Measurements from ENCODE around the gene ALDH3A1.

ALDH3A1 gene

DNA sequence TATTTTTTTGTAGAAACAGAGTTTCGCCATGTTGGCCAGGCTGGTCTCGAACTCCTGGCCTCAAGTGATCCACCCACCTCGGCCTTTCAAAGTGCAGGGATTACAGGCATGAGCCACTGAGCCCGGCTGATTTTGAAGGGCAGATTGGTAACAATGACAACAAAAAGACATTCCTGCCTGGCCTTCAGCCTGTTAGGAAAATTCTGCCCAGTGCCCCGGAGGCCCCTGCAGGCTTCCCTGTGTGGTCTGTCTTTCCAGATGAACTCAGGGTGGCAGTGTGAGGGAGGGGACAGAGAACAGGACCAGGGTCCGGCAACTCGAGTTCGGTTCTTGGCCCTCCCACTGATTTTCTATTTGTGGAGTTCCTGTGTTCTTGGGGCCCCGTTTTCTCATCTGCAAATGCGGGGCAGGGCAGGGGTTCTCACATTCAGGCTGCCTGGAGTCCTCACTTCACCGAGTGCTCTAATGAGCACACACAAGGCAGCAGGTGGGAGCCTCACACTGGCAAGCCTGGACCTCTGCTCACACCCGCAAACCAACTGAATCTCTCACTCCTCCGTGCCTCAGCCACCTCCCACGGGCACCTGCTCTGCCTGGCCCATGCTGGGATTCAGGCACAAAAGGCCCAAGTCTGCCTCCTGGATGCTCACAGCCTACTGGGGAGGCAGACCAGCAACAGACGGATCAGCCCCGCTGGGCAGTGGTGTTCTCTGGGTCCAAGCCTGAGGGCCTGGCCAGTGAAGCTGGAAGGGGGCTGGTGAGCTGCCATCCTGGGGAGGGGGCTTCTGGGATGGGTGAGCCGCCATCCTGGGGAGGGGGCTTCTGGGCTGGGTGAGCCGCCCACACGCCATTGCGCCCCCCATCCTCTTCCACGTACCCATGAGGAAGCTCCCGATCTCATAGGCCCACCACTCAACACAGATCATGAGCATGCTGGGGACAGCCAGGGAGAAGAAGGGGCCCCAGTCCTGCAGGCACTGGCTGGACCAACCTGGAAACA, 42.0 kb downstream of the ALDH3A1 start:
- DNase-seq (ENCODE audit: insufficient read length, low spot score), result no peak

DNA sequence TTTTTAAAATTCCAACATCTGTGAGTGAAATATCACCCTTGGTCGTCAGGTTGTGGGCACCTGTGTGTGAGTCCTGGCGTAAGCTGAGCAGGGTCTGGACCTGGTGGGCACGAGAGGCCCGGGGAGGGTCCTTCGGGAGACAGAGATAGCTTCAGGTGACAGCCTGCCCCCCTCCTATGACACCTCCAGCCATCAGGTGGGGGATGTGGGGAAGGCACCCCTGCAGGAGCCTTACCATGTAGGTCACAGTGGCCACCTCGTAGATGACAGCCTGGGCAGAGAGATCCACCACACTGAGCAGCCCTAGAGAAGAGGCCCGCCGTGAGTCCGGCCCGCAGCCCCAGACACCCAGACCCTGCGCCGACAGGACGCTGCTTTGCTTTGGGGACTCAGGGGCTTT, 42.9 kb downstream of the ALDH3A1 start:
- no peak for FAIRE-seq
- no peak for DNase-seq (ENCODE audit: insufficient read length, low spot score)

More for the DNA sequence above, 42.0 kb downstream of the ALDH3A1 start:
- FAIRE-seq, result no peak

DNA sequence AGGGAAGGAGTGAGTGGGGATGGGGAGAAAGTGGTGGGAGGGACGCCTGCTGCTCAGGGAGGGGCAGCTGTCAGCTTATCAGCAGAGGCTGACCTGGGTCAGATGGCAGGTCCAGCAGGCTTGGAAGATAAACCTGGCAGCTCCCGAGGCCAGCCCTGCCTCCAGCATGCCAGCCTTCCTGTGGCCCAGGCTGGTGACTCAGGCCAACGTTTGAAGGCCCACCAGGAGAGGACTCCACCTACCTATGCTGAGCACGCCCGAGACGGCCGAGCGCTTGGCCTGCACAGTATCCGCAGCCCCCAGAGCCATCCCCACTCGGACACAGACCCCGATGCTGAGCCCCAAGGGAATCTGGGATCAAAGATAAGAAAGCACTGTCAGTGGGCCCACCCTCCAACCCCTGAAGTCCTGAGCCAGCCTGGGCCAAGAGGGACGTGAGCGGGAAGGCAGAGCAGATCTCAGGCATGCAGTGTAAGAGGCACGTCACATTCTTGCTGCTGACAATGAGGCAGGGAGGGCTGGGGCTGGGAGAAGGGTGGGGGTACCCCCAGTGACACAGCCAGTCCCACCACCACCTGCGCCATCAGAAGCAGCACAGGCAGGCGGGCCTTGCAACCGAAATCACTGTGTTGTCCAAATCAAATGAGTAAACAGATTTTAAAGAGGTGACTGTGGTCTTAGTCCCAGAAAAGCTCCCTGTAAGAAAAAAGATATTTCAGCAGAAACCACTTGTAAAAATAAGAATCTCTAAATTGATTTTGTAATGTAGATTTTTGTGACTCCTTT, 44.1 kb downstream of the ALDH3A1 start:
- DNase-seq (ENCODE audit: insufficient read length, low spot score), result no peak
- no peak for FAIRE-seq

DNA sequence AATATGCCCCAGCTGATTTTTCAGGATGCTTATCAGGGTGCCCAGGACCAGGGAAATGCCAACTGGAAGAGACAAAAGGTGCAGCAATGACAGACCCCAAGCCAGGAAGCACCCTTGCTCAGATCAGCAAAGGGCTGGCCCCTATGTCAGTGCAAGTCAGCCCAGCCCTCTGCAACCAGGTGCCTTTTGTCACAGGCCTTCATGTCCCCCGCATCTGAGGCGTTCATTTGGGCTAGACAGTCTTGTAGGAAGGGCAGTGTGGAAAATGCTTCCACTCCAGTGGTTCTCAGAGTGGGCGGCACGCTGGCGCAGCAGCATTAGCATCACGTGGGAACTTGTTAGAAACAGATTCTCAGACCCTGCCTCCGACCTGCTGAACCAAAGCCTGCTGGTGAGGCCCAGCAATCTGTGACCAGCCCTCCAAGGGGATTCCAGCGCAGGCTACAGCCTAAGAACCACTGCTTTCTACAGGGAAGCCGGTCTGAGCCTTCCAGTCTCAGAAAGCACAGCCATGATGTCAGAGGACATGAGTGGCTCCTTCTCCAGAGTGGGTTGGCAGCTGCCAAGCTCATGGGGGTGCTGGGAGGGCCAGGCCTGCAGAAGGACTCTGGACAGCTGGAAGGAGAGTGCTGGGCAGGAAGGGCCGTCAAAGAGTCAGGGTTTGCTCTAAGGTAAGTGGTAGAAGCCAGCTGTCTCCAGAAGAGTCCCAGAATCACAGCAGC, 44.8 kb downstream of the ALDH3A1 start:
- DNase-seq (ENCODE audit: insufficient read length, low spot score) (no peak), FAIRE-seq (no peak)

DNA sequence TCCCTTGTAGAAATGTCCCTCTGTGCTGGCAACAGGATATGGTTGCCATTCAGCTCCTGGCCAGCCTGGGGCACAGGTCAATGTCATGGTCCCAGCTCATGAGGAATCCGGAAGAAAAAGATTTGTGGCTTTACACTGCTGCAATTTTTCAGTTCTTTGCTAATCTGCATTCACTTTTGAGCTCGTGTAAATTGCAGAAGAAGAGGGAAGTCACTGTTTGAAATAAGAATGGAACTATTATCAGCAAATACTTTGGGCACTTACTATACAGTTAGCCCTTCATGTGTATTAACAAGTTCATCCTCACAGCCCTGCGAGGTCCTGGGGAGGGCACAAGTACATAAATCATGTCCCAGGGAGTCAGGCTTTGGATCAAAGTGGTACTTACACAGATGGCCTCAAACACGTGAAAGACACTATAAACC, 45.9 kb downstream of the ALDH3A1 start:
- no peak for FAIRE-seq

More for the DNA sequence above, 45.9 kb downstream of the ALDH3A1 start:
- no peak for DNase-seq (ENCODE audit: insufficient read length, low spot score)

Measured in GM19239 (cell line).